ENCODE results near the gene BBS7.

The BBS7 gene

GRCh38 chr4:121829511-121829910 lies 40.8 kb downstream of the BBS7 start:
- FAIRE-seq (no peak), DNase-seq (ENCODE audit: insufficient read length, low spot score) (no peak)
- no peak for TF ChIP-seq CTCF (IDR thresholded peaks at IDR 0.05; ENCODE audit: insufficient read depth, missing control alignments)

DNA sequence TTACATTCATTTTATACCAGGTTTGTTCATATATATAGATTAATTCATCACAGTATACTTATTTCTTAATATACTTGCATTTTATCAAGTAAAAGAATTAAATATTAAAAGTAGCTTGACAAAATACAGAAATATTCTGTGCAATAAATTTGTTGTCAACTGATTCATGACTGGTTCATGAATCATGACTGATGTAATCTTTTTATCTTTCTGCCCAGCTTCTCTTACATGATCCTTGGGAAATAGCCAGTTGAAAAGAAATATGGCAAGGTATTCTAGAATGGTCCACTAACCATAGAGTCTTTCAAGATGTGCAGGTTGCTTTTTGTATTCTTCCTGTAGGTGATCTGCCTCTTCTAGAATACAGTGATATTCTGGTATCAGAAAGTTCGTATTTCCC lies 42.4 kb downstream of the BBS7 start:
- DNase-seq (ENCODE audit: insufficient read length, low spot score) (no peak), FAIRE-seq (no peak)
- no peak for TF ChIP-seq CTCF (IDR thresholded peaks at IDR 0.05; ENCODE audit: insufficient read depth, missing control alignments)

- no peak for DNase-seq (ENCODE audit: insufficient read length, low spot score)
- no peak for TF ChIP-seq CTCF (IDR thresholded peaks at IDR 0.05; ENCODE audit: insufficient read depth, missing control alignments)
- FAIRE-seq = no peak
Measured at GRCh38 chr4:121824950-121825349, 45.3 kb downstream of the BBS7 start.

- DNase-seq (ENCODE audit: insufficient read length, low spot score) (no peak), FAIRE-seq (peak; percentile 85)
- TF ChIP-seq CTCF (IDR thresholded peaks at IDR 0.05; ENCODE audit: insufficient read depth, missing control alignments) = no peak
Measured at GRCh38 chr4:121824171-121824527, 46.1 kb downstream of the BBS7 start.

DNA sequence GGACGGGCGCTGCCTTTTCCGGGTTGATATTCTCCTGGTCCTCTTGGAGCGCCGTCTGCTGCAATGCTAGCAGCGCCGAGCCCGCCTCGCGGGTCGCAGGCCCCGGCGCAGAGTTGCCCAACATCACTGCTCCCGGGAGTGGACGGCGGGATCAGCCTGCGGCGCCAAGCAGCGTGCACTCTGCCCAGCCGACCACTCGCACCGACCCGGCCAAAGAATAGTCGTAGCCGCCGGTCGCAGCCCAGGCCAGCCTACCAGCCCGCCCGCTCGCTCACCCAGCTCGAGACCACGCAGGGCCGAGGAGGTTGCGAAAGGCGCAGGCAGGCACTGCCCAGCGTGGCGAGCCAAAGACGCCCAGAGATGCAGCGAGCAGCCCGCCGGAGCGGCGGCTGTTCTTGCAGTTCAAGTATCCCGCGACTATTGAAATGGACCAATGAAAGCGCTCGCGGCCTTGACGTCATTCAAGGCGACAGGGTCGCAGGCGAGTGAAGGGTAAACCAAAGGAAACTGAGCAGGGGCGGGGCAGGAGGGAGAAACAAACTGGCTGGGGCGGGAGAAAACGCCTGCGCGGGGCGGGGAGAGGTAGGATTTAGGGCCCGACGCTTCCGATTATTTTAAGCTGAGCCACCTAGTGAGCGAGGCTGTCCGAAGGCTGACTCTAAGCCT lies 46.6 kb downstream of the BBS7 start, which contains the start of gene CCNA2:
Gene CCNA2, minus strand, starts transcription at position 379 of the 666 bp plus-strand sequence. Its CDS starts 255 bp downstream, at position 124.
- FAIRE-seq (no peak), DNase-seq (ENCODE audit: insufficient read length, low spot score) (peak; percentile 66)
- no peak for TF ChIP-seq CTCF (IDR thresholded peaks at IDR 0.05; ENCODE audit: insufficient read depth, missing control alignments)

DNA sequence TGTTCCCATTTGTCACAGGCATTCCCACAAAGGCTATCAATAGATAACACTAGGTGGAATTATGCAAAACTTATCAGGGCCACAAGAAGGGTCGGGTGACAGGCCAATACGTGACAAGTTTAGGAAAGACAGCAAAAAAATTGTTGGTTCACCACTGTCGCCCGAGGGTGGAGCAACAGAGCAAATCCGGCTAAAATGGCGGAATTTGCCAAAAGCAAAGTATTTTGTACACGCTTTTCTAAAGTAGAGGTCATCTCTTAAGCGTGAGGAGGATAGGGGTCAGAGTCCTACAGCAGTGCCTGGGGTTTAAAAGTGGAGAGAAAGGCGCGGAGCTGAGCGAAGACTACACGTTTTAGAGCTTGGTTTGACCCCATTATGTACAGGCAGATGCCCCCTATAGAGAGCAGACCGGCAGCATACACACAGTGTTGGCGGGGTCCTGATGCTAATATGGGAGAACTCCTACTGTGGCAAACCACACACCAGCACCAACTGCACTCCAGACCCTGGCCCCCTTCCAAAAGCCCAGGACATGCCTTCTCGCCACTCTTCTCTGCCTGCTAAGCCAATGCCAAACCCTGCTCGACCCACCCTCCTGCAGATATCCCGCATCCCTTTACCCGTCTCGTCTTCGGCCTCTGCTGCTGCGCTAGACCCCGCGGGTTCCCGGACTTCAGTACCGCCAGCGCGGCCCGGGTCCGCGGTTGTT lies 47.3 kb downstream of the BBS7 start:
- no peak for DNase-seq (ENCODE audit: insufficient read length, low spot score)
- TF ChIP-seq CTCF (IDR thresholded peaks at IDR 0.05; ENCODE audit: insufficient read depth, missing control alignments) = peak; percentile 10
- no peak for FAIRE-seq

DNA sequence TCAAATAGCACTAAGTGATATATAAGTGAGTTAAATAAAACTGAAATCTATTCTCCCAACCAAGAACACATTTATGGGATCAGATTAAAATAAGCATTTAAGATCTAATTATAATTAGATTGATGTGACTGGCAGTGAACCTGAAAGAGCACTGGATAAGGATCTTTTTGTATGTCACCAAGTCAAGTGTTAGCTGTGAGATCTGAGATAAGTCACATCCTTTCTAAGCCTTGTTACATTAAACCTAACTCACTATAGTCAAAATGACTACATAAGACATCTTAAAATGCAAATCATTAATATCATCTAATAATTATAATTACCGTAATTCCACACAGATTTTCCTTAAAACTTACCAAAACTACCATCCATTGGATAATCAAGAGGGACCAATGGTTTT lies 48.2 kb downstream of the BBS7 start:
- DNase-seq (ENCODE audit: insufficient read length, low spot score) (no peak), FAIRE-seq (peak; percentile 74)
- TF ChIP-seq CTCF (IDR thresholded peaks at IDR 0.05; ENCODE audit: insufficient read depth, missing control alignments) = no peak

Measured in D721Med (cell line).